NCI-H2081 (cell line): Measurements from ENCODE around the gene TRIM71.
"Not testable (repeated sequence)": the region's sequence is repeated elsewhere in the genome, so short reads cannot be mapped to it uniquely, and the experiment has no call there.

Experiments used
- DNase-seq, 2 experiments: peaks; one replicate each; lab custom pipeline; 2025; lab: John Stamatoyannopoulos, UW

TRIM71 gene

DNA sequence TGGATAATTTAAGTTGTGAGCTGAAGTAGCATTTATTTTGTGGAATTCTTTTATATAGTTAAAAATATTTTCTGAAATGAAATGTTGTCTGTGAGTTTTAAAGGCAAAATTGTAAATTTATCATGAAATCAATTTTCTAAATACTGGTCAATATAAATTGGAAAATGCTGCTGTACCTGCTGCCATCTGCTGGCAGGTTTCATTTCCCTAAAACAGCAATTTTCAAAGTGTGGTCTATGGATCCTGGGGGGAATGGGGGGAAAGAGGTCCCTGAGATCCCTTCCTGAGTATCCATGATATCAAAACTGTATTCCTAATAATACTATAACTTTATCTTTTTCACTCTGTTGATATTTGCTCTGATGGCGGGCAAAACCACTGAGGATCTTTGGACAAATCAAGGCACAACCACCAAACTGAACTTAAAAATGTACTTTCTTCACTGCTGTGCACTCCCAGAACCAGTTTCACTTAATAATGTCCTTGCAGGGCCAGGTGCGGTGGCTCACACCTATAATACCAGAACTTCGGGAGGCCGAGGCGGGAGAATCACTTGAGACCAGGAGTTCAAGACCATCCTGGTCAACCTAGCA, 116.4 kb downstream of the TRIM71 start:
- no peak for DNase-seq

GRCh38 chr3:32937331-32937730, 119.5 kb downstream of the TRIM71 start:
- no peak for DNase-seq

- DNase-seq: not testable (repeated sequence)
These were observed 121.9 kb downstream of the TRIM71 start for GRCh38 chr3:32939531-32940284.

- no peak for DNase-seq
These were observed 122.9 kb downstream of the TRIM71 start for GRCh38 chr3:32940726-32941125.

DNA sequence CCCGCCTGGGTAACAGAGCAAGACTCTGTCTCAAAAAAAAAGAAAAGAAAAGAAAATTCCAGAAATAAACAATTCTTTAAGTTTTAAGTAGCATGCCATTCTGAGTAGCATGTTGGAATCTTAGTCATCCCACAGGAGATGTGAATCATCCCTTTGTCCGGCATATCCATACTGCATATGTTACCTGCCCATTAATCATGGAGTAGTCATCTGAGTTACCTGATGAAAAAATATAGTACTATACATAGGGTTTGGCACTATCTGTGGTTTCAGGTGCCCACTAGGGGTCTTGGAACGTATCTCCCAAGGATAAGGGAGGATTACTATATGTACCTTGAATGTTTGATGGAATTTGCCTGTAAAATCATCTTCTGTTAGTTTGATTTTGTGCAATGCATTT, 127.3 kb downstream of the TRIM71 start:
- no peak for DNase-seq

DNA sequence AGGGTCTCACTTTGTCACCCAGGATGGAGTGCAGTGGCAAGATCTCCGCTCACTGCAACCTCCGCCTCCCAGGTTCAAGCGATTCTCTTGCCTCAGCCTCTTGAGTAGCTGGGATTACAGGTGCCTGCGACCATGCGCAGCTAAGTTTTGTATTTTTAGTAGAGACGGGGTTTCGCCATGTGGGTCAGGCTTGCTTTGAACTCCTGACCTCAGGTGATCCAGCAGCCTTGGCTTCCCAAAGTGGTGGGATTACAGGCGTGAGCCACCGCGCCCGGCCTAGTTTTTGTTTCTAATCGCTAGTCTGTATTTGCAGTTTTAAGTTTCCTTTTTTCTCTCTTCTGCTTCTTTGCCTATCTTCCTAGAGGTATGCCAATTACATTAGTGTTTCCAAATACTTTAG, 127.8 kb downstream of the TRIM71 start:
- DNase-seq: not testable (repeated sequence)

GRCh38 chr3:32946973-32947788, 129.4 kb downstream of the TRIM71 start:
- DNase-seq: no peak
